ENCODE measurements around the gene SLC9A7.

SLC9A7 gene

DNA sequence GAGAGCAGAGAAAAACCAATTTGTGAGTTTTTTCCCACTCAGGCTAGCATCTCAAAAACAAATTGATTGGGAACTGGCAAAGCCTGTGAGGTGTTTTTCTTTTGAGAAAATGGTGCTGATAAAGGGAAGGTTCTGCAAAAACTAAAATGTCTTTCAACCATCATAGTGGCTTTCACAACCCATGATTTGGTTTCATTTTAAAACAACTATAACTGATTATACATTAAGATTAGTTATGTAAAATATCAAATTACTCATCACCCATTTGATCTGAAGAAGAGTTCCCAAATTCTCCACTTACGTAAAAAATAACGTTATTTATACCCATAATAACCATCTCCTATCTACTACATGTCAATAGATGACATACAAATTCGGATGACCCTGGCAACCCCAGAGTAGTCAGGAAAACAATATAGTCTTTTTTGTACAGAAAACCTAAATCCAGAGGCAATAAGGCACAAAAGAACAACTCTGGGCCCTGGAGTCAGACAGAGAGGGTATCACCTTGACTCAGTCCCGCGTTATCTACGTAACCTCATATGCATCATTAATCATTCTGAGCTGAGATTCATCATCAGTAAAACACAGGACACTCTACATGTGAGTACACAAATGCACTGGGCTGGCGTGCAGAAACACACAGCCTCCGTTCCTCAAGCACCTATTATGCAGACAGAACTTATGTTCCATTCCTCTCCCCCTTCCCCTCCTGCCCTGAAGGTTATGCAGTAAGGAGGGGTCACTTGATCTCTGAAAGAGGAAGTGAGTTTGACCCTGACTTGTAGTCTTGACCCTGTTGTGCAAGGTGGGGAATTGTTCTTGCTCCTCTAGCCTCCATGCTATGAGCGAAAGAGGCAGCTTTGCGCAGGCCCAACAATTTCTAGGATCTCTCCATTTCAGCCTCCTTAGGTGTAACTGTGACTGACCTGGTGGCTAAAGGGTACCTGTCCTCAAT is 82.2 kb downstream of the SLC9A7 start:
- TF ChIP-seq CTCF (IDR thresholded peaks at IDR 0.05; ENCODE audit: borderline replicate concordance, insufficient read depth, low read depth, low read length): no peak

DNA sequence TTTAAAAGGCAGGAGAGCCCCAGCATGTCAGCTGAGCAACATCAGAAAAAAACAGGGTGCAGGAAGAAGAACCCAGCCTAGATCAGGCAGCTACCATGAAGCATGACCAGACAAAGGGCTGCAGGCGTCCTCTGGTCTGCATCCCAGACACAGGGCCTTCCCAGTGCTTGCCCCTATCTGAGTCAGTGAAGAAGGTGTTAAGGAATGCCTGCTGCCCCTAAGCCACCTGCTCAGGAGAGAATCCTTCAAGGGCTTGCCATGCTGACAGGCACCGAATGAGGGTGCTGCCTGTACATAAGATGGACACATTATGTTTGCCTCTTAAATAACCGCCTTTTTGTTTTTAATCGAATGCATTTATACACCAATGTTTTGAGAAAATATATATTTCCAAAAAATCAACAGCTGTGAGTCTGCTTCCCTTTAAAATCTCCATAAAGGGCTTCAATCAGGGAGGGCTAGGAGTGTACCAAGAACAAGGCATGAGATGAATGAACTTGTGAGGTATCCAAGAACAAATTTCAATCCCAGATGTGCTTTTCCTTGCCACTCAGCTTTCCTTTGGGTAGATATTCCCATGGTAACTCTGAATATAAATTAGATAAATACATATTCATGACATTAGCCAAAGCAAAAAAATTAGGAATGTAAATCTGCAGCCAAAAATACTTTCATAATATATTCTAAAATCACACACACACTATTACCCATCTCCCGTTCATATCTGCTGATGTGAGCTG is 85.1 kb downstream of the SLC9A7 start:
- no peak overlapping the region for H3K4me3 ChIP-seq (ENCODE audit: low read depth, low read length)
- no peak for TF ChIP-seq CTCF (IDR thresholded peaks at IDR 0.05; ENCODE audit: borderline replicate concordance, insufficient read depth, low read depth, low read length)

More for the DNA sequence above, 82.2 kb downstream of the SLC9A7 start:
- no peak overlapping the region for H3K4me3 ChIP-seq (ENCODE audit: low read depth, low read length)

- TF ChIP-seq CTCF (IDR thresholded peaks at IDR 0.05; ENCODE audit: borderline replicate concordance, insufficient read depth, low read depth, low read length): no peak
- no peak overlapping the region for H3K4me3 ChIP-seq (ENCODE audit: low read depth, low read length)
These were observed 88.6 kb downstream of the SLC9A7 start for GRCh38 chrX:46670316-46670715.

DNA sequence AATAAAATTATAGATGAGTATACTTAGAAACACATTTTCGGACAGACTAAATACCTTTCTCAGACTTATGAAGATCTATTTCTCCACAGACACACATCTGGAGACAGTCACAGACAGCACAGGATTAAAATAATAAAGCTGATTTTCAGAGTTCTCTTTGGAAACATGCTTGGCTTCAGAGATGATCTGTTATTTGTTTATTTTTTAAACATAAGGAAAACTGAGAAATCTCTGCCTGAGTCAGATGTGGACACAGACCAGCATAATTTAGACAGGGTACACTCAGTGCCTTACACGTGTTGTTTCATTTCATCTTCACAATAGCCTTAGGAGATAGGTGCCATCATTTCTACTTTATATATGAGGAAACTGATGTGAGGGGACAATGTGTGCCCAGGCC is 92.1 kb downstream of the SLC9A7 start:
- H3K4me3 ChIP-seq (ENCODE audit: low read depth, low read length): no peak overlapping the region
- no peak for TF ChIP-seq CTCF (IDR thresholded peaks at IDR 0.05; ENCODE audit: borderline replicate concordance, insufficient read depth, low read depth, low read length)

DNA sequence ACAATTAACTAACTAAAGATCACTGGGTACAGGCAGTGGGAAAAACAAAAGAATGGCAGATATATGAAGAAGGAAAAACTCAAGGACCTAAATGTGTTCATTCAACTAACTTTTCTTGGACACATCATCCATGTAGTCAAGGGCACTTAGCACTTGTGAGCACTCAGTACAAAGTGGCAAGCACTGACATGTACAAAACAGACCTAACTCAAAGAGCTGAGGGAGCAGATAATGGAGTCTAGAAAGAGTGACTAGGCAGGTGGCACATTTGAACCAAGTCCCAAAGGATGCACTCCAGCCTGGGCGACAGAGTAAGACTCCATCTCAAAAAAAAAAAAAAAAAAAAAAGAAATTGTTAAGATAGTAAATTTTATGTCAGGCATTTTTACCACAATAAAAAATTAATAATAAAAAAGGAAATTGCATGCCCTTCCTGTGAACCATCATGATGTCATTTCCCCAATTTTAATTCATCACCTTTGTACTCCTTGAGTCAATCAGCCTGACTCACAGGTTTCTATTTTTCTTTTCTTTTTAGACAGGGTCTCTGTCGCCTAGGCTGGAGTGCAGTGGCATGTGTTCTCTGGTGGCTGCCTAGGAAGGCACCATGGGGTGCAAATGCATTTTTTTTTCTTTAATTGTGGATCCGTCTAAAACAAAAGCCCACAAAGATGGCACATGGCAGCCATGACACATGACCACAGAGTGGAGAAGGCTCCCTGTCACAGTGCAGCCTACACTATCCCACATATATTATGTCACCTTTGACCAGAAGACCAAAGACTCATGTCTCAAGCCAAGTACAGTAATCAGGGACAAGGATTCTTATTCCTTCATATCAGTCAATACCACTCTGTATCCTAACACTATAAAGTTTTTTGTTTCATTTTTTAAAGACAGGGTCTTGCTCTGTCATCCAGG is 93.4 kb downstream of the SLC9A7 start:
- no peak for TF ChIP-seq CTCF (IDR thresholded peaks at IDR 0.05; ENCODE audit: borderline replicate concordance, insufficient read depth, low read depth, low read length)
- H3K4me3 ChIP-seq (ENCODE audit: low read depth, low read length): no peak overlapping the region

GRCh38 chrX:46662188-46662958 is 96.5 kb downstream of the SLC9A7 start:
- TF ChIP-seq CTCF (IDR thresholded peaks at IDR 0.05; ENCODE audit: borderline replicate concordance, insufficient read depth, low read depth, low read length): no peak

More at GRCh38 chrX:46662188-46662958, 96.5 kb downstream of the SLC9A7 start:
- no peak overlapping the region for H3K4me3 ChIP-seq (ENCODE audit: low read depth, low read length)

All from GM12875 (cell line).